ENCODE results near the gene ZSWIM2.
"Not testable (repeated sequence)": the region's sequence is repeated elsewhere in the genome, so short reads cannot be mapped to it uniquely, and the experiment has no call there.

Gene ZSWIM2

DNA sequence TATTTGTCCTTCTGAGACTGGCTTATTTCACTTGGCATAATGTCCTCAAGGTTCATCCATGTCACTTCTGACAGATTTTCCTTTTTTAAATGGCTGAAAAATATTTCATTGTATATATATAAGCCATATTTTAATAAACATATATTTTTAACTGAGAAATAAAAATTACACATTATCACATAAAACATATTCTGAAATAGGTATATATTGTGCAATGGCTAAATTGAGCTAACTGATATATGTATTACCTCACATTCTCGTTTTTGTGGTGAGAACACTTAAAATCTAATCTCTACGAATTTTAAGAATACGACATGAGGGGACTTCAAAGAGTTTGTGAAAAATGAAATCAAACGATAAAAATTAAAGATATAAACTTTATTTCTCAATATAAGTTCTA lies 25.7 kb upstream of the ZSWIM2 start:
- ATAC-seq (ENCODE audit: low read depth) (no peak), DNase-seq (ENCODE audit: low spot score in 2 of 2) (no peak)
- Mint-ChIP-seq H3K4me3 (no peak overlapping the region), H3K27me3 (no peaks in the 10 kb centered on the region), H3K27ac (no peak overlapping the region), H3K9me3 (peaks cover 3% of the 10 kb centered on the region), H3K36me3 (no peaks in the 10 kb centered on the region), H3K4me1 (no peaks in the 10 kb centered on the region)

DNA sequence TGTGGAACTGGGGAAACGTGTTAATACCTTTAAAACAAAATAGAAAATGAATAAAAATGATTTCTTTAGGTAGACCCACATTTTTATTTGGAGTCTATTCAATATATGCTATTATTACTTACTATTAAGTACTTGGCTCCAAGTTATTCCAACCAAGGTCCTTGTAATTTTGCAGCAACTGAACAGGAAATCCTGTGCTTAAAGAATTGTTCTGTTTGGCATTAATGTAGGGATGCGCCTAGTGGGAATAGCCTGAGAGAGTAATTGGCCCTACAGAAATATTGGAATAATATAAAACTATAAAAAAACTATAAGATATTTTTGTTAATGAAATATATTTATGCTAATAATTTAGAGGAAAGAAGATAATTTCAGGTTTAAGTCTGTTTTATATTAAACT lies 22.9 kb upstream of the ZSWIM2 start:
- no peak overlapping the region for H3K27ac Mint-ChIP-seq
- DNase-seq (ENCODE audit: low spot score in 2 of 2): no peak
- H3K4me3 Mint-ChIP-seq: no peak overlapping the region
- no peak for ATAC-seq (ENCODE audit: low read depth)
- no peaks in the 10 kb centered on the region for H3K27me3 Mint-ChIP-seq
- H3K36me3 Mint-ChIP-seq: no peaks in the 10 kb centered on the region
- peaks cover 3% of the 10 kb centered on the region for H3K9me3 Mint-ChIP-seq
- H3K4me1 Mint-ChIP-seq: no peaks in the 10 kb centered on the region

DNA sequence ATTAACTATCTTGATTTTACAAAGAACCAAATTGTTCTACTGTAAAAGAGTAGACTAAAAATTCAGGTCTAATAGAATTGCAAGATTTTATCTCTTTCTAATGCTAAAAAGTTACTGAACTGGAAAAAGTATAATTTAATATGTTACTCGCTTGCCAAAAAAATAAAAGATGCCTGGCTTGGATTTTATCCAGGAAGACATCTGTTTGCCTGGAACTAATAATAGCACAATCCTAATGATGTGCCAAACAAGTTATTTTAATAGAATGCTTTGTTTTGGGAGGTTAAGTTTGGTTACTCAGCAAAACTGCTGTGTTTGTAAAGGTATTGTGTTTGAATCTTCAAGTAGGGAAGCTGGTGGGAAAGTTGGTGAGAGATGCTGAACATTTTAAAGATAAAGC lies 19.4 kb upstream of the ZSWIM2 start:
- no peaks in the 10 kb centered on the region for H3K27me3 Mint-ChIP-seq
- peaks cover 2% of the 10 kb centered on the region for H3K9me3 Mint-ChIP-seq
- no peak for ATAC-seq (ENCODE audit: low read depth)
- no peak overlapping the region for H3K4me3 Mint-ChIP-seq
- no peak overlapping the region for H3K27ac Mint-ChIP-seq
- no peaks in the 10 kb centered on the region for H3K4me1 Mint-ChIP-seq
- H3K36me3 Mint-ChIP-seq: no peaks in the 10 kb centered on the region
- no peak for DNase-seq (ENCODE audit: low spot score in 2 of 2)

DNA sequence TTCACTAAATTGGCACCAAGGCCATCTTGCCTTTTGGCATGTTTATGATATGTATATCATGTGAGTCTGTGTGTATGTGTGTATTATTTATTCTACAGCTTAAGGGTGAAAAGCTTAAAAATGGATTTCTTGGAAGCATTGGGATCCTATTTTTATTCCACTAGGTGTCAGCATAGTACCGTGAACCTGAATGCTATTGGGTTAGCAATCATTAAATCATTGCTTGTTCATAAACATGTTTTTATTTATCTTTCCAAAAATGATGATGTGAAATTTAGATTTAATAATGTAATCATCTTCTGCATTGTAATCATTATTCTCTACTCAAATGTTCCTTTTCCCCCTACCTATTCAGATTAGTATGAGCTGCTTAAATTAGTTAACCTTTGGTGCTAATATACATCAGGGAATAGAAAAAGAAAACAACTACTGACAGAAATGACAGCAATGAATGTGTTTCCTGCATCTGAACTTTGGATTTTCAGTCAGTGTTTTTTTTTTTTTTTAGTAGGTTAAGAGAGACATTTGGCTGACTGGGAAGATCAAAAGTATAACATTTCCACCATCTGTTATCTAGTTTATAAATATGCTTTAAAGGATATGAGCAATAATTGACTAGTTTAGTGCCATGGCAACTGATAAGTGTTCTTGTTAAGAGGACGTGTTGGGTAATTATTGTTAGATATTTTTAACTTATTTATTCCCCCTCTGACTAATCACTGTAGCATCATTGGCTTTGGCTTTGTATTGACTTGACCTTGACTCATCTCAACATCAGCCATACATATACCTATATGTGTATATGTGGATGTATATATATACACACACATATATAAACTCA lies 14.1 kb upstream of the ZSWIM2 start:
- Mint-ChIP-seq H3K4me1 (no peaks in the 10 kb centered on the region), H3K4me3 (no peak overlapping the region), H3K36me3 (no peaks in the 10 kb centered on the region), H3K27ac (no peak overlapping the region), H3K27me3 (no peaks in the 10 kb centered on the region), H3K9me3 (no peaks in the 10 kb centered on the region)
- DNase-seq (ENCODE audit: low spot score in 2 of 2): no peak
- no peak for ATAC-seq (ENCODE audit: low read depth)

DNA sequence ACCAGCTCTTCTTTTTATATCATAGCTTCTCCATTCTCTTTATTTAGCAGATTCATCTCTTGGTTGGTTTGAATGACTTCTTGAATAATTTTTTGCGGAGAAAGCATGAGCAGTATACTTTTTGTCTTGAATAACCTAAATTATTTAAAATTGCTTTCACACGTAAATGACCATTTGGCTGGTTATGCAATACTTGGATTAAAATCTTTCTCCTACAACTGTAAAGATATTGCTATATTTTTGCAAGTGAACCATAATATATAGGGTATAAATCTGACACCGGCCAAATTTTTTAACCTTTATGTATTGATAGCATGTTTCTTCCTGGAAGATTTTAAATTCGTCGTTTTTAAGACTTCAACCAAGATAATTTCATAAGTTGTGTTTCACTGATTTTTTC lies 6.2 kb upstream of the ZSWIM2 start:
- H3K27ac Mint-ChIP-seq: no peak overlapping the region
- DNase-seq (ENCODE audit: low spot score in 2 of 2) (no peak), ATAC-seq (ENCODE audit: low read depth) (no peak)
- H3K4me1 Mint-ChIP-seq: no peaks in the 10 kb centered on the region
- no peaks in the 10 kb centered on the region for H3K27me3 Mint-ChIP-seq
- no peak overlapping the region for H3K4me3 Mint-ChIP-seq
- no peaks in the 10 kb centered on the region for H3K9me3 Mint-ChIP-seq
- H3K36me3 Mint-ChIP-seq: no peaks in the 10 kb centered on the region

DNA sequence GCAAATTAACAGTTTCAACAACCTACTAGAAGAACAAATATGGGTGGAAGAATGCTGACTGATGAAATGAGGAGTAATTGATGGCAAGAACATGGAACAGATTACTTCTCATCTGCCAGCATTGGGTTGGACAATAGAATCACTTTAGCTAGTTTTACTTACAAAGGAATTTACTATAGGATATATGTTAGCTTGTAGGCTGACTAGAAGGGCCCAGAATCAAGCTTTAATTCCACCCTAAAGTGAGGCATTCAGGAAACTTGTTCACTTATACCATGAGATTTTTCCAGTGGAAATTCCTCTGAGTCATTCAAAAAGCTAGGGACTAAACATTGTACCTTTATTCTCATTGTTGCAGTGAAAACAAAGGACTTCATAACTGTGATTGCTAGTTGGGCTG lies 5.0 kb upstream of the ZSWIM2 start:
- ATAC-seq (ENCODE audit: low read depth): no peak
- no peak for DNase-seq (ENCODE audit: low spot score in 2 of 2)
- Mint-ChIP-seq H3K27ac (no peak overlapping the region), H3K4me1 (no peaks in the 10 kb centered on the region), H3K9me3 (no peaks in the 10 kb centered on the region), H3K4me3 (no peak overlapping the region), H3K27me3 (peaks cover 3% of the 10 kb centered on the region), H3K36me3 (no peaks in the 10 kb centered on the region)

DNA sequence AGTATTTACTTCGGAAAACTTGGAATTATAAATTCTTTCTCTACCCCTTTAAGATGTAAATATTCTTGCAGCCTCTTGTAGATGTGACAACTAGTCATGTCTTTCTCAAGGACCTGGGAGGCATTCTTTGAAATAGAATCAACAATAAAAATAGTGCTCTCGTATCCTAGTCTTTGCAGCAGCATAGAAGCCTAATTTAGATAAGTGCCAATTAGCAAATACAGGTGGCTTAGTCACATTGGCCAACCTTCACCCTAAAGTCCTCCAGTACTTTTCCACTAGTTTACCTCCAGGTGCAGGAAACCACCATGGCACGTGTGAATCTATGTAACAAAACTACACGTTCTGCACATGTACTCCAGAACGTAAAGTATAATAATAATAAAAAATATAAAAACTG lies 3.5 kb upstream of the ZSWIM2 start:
- Mint-ChIP-seq H3K27ac (no peak overlapping the region), H3K4me3 (no peak overlapping the region), H3K4me1 (peaks cover 3% of the 10 kb centered on the region), H3K27me3 (peaks cover 3% of the 10 kb centered on the region), H3K36me3 (no peaks in the 10 kb centered on the region), H3K9me3 (no peaks in the 10 kb centered on the region)
- ATAC-seq (ENCODE audit: low read depth) (no peak), DNase-seq (ENCODE audit: low spot score in 2 of 2) (no peak)

DNA sequence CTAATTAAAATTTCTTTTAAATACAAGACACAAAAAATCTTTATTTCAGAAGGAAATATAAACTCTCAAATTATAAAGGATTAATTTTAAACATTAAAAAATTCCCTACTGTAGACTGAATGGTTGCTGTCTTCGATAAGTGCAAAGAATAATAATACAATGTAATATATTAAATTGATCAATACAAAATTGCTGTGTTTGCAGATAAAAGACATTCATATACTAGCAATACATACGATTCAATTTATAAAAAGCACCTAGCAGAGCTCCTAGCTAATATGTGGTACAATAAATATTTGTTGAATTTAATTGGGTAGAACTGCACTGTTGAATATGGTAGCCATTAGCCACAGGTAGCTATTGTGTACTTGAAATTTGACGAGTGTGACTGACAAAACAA lies 6.6 kb downstream of the ZSWIM2 start:
- Mint-ChIP-seq H3K4me3 (no peak overlapping the region), H3K27ac (no peak overlapping the region), H3K36me3 (no peaks in the 10 kb centered on the region), H3K4me1 (no peaks in the 10 kb centered on the region), H3K27me3 (peaks cover 2% of the 10 kb centered on the region), H3K9me3 (no peaks in the 10 kb centered on the region)
- ATAC-seq (ENCODE audit: low read depth) (no peak), DNase-seq (ENCODE audit: low spot score in 2 of 2) (no peak)

DNA sequence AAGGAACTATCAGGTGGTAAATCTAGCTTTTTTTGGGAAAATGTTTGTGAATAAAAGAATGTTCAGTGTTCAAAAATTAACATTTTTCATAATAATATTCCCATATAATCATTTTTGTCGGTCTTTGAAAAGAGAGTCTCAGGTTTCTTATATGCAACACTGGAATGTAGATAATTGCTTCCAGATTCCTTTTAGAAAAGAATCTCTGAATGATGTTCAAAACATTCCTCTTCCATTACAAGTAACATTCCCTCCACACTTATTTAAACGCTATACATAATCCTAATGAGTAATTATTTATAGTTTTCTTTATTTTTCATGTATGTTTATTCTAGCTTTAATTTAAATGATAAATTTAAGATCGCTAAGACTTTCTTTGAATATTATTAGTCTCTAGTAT lies 7.0 kb downstream of the ZSWIM2 start:
- Mint-ChIP-seq H3K9me3 (no peaks in the 10 kb centered on the region), H3K4me3 (no peak overlapping the region)

DNA sequence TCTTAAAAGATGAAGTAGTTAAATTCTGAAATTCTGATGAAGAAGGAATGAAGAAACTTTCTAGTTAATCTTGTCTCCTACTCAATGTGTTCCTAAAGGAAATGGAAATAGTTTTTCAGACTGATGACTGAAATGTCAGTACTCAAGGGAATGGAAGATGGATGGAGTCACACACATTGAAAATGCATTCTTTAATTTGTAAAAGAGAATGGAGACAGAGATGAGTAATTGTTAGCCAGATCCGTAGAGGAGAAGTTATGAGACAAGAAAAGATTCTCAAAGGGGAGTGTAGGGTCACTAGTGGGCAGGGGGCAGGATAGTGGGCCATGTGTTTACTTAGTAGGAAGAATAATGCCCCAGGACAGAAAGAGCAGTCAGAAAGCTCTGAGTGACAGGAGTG lies 13.3 kb downstream of the ZSWIM2 start:
- H3K4me3 Mint-ChIP-seq: no peak overlapping the region
- no peaks in the 10 kb centered on the region for H3K27me3 Mint-ChIP-seq
- H3K9me3 Mint-ChIP-seq: no peaks in the 10 kb centered on the region
- H3K36me3 Mint-ChIP-seq: no peaks in the 10 kb centered on the region
- DNase-seq (ENCODE audit: low spot score in 2 of 2): no peak
- no peaks in the 10 kb centered on the region for H3K4me1 Mint-ChIP-seq
- no peak for ATAC-seq (ENCODE audit: low read depth)
- no peak overlapping the region for H3K27ac Mint-ChIP-seq

More for the DNA sequence above, 7.0 kb downstream of the ZSWIM2 start:
- peaks cover 2% of the 10 kb centered on the region for H3K27me3 Mint-ChIP-seq
- no peaks in the 10 kb centered on the region for H3K36me3 Mint-ChIP-seq
- no peak for DNase-seq (ENCODE audit: low spot score in 2 of 2)
- no peak overlapping the region for H3K27ac Mint-ChIP-seq
- ATAC-seq (ENCODE audit: low read depth): no peak
- no peaks in the 10 kb centered on the region for H3K4me1 Mint-ChIP-seq

DNA sequence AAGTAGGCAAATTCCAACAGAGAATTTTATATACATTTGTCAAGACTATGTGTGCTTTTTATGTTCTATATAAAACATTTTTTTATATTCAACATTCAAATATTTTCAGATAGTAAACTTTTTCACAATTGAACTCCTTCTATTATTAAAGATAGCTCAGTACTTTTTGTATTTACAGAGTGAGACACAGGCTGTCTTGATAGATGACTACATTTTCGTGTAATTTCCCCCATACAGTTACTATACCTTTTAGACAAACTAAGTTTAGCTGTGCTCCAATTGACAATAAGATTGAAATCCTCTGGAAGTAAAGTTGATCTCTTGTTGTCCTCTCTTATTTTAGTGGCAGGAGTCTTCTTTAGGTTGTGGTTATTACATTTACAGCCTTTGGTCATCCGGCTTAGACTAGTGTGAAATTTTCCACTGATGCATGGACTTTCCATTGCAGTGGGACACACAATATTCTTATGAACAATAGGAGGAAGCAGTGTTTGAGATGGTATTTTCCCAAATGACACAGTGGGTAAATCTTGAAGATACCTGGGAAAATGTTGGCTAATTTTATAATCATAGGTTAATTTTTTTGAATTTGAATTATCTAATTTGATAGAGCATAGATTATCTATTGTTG lies 21.0 kb downstream of the ZSWIM2 start:
- Mint-ChIP-seq H3K27ac (no peak overlapping the region), H3K4me1 (no peaks in the 10 kb centered on the region), H3K36me3 (no peaks in the 10 kb centered on the region), H3K9me3 (peaks cover 3% of the 10 kb centered on the region), H3K4me3 (no peak overlapping the region), H3K27me3 (no peaks in the 10 kb centered on the region)
- DNase-seq (ENCODE audit: low spot score in 2 of 2): no peak
- no peak for ATAC-seq (ENCODE audit: low read depth)

DNA sequence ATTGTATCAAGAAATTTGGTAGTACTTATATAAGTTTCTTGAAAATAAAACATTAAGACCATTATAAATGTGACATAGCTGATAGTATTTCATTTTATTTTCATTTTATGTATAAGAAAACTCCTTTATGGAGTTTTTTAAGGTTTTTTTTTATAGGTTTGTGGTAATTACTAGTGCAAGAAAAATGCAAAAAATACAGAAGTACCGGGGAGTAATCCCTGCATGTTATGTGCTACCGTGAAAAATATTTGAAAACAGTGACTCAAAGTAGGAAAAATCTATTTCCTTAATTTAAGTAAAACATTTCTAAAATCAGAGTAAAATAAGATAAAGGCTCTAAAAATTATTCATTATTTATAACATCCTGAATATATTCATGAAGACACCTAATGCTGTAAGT lies 21.6 kb downstream of the ZSWIM2 start:
- no peaks in the 10 kb centered on the region for H3K36me3 Mint-ChIP-seq
- no peaks in the 10 kb centered on the region for H3K4me1 Mint-ChIP-seq
- DNase-seq (ENCODE audit: low spot score in 2 of 2) (no peak), ATAC-seq (ENCODE audit: low read depth) (no peak)
- peaks cover 3% of the 10 kb centered on the region for H3K9me3 Mint-ChIP-seq
- no peak overlapping the region for H3K27ac Mint-ChIP-seq
- H3K4me3 Mint-ChIP-seq: no peak overlapping the region
- H3K27me3 Mint-ChIP-seq: no peaks in the 10 kb centered on the region

DNA sequence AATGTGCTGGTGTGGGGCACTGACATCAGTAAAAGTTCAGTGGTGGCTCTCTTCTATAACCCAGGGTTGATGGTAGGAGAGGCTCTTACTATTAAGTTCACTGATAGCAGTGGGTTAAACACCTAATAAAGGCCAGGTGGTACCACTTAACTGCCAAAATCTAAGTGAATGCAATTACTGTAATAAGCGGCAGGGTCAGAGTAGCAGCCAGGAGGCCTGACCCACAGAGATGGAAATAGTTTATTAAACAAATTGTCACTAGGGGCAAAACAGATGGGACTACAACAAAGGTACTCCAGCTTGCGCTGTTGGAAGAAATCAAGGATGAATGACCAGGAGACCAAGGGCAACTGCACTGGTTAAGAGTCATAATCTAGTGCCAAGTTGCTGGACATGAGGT lies 26.6 kb downstream of the ZSWIM2 start:
- Mint-ChIP-seq H3K4me1 (no peaks in the 10 kb centered on the region), H3K9me3 (peaks cover 3% of the 10 kb centered on the region), H3K36me3 (no peaks in the 10 kb centered on the region), H3K4me3 (no peak overlapping the region), H3K27me3 (no peaks in the 10 kb centered on the region), H3K27ac (no peak overlapping the region)
- no peak for DNase-seq (ENCODE audit: low spot score in 2 of 2)
- ATAC-seq (ENCODE audit: low read depth): no peak

DNA sequence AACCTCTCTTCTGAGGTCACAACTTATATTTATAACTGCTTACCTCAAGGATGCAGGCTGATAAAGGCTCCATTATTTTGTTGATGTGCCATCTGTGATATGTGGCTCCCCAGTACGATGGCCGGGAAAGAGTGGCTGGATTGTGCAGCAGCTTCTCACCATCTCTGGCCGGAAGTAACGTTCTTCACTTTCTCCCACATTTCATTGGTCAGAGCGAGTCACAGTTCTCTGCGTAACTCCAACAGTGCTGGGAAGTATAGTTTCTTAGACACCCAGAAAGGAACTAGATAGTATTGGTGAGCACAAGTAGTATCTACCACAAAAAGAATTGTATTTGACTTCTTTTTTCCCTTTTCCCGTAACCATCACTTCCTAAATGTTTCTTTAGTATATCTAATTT lies 28.7 kb downstream of the ZSWIM2 start:
- H3K4me3 Mint-ChIP-seq: no peak overlapping the region
- H3K27me3 Mint-ChIP-seq: no peaks in the 10 kb centered on the region
- no peaks in the 10 kb centered on the region for H3K36me3 Mint-ChIP-seq
- ATAC-seq (ENCODE audit: low read depth): no peak
- no peak for DNase-seq (ENCODE audit: low spot score in 2 of 2)
- no peak overlapping the region for H3K27ac Mint-ChIP-seq
- H3K4me1 Mint-ChIP-seq: no peaks in the 10 kb centered on the region
- H3K9me3 Mint-ChIP-seq: no peaks in the 10 kb centered on the region

DNA sequence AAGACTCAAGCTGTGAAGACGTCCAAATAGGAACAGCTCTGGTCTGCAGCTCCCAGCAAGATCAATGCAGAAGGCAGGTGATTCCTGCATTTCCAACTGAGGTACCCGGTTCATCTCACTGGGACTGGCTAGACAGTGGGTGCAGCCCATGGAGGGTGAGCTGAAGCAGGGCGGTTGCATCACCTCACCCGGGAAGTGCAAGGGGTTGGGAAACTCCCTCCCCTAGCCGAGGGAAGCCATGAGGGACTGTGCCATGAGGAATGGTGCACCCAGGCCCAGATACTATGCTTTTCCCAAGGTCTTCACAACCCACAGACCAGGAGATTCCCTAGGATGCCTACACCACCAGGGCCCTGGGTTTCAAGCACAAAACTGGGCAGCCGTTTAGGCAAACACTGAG lies 37.2 kb downstream of the ZSWIM2 start:
- not testable (repeated sequence) for H3K9me3 Mint-ChIP-seq; H3K4me3 Mint-ChIP-seq; ATAC-seq (ENCODE audit: low read depth); H3K4me1 Mint-ChIP-seq; H3K36me3 Mint-ChIP-seq; DNase-seq (ENCODE audit: low spot score in 2 of 2); H3K27me3 Mint-ChIP-seq; H3K27ac Mint-ChIP-seq
